A673 (cell line): ENCODE data around the gene EPB41L3. TPM values are rescaled to one million over a fixed set of nuclear protein-coding genes. Genes with fewer than 3 reads are reported as not detected.

Experiments
- BruUV-seq: library from RNA; stranded (reverse); fragments of 400-500 nt; replicated peaks from 2 replicates; lab custom pipeline; 2021; lab: Mats Ljungman, UMichigan
- CTCF ChIA-PET: fragments of 300-600 bp; sonication (Branson Sonifier 250); formaldehyde crosslinking; loops from one replicate; lab custom pipeline; 2022; ENCODE audit warnings: antibody characterized with exemption; lab: Charles Lee
- POLR2A ChIA-PET: fragments of 300-600 bp; sonication (Branson Sonifier 250); formaldehyde crosslinking; loops from one replicate; lab custom pipeline; 2022; ENCODE audit warnings: antibody characterized with exemption; ENCODE audit not compliant: low non-redundant PET; lab: Charles Lee
- DNase-seq: peaks from one replicate; pipeline ENCODE4 v3.0.0-alpha.2; 2015; ENCODE audit warnings: low spot score
- H3K27ac ChIP-seq: fragments of 200-600 bp; sonication (generic); 2 replicates; pipeline ENCODE4 v1.5.1; 2016; ENCODE audit warnings: mixed run types, low read depth, mild to moderate bottlenecking, mixed read lengths, antibody characterized with exemption, low read length; ENCODE audit not compliant: poor library complexity, severe bottlenecking
- H3K27me3 ChIP-seq: fragments of 200-600 bp; sonication (generic); replicated peaks from 2 replicates; pipeline ENCODE4 v1.6.1; 2017; ENCODE audit warnings: mixed run types, low read depth, mild to moderate bottlenecking, mixed read lengths, antibody characterized with exemption, low read length; ENCODE audit not compliant: insufficient read depth, poor library complexity
- H3K36me3 ChIP-seq: fragments of 200-600 bp; sonication (generic); 2 replicates; pipeline ENCODE4 v1.6.1; 2016; ENCODE audit warnings: mixed run types, mild to moderate bottlenecking, mixed read lengths, antibody characterized with exemption, low read length; ENCODE audit not compliant: insufficient read depth, poor library complexity, severe bottlenecking
- H3K4me1 ChIP-seq: fragments of 200-600 bp; sonication (generic); 2 replicates; pipeline ENCODE4 v1.6.1; 2017; ENCODE audit warnings: mixed run types, mild to moderate bottlenecking, mixed read lengths, antibody characterized with exemption, low read length; ENCODE audit not compliant: insufficient read depth, poor library complexity, severe bottlenecking
- H3K4me3 ChIP-seq: fragments of 200-600 bp; sonication (generic); 2 replicates; pipeline ENCODE4 v1.5.1; 2016; ENCODE audit warnings: low read depth, mixed run types, mild to moderate bottlenecking, mixed read lengths, low read length; ENCODE audit not compliant: poor library complexity, severe bottlenecking
- H3K9me3 ChIP-seq: fragments of 200-600 bp; sonication (generic); 2 replicates; pipeline ENCODE4 v1.6.1; 2016; ENCODE audit warnings: mixed run types, low read depth, mild to moderate bottlenecking, mixed read lengths, antibody characterized with exemption, low read length; ENCODE audit not compliant: poor library complexity, severe bottlenecking
- CTCF ChIP-seq: fragments of 300-800, 200-600 bp; sonication (generic); conservative IDR thresholded peaks from 2 replicates; pipeline ENCODE4 v1.5.1; 2017; ENCODE audit warnings: low read depth, mild to moderate bottlenecking, antibody characterized with exemption, low read length, moderate library complexity, mixed read lengths
- EZH2 ChIP-seq: fragments of 200-600 bp; sonication (generic); IDR thresholded peaks from 2 replicates; pipeline ENCODE4 v1.6.1; 2017; ENCODE audit warnings: borderline replicate concordance, low read depth, mild to moderate bottlenecking, mixed read lengths, antibody characterized with exemption, low read length; ENCODE audit not compliant: poor library complexity, severe bottlenecking
- intact Hi-C: fragments of 100-400 bp; cut with micrococcal nuclease; formaldehyde crosslinking; loops from one replicate; pipeline ENCODE4 v1.10.0; 2022; ENCODE audit not compliant: unreplicated experiment
- total RNA-seq: library from RNA; stranded (reverse); gene quantifications from 2 replicates; pipeline ENCODE4 v1.2.3, GENCODE V29; 2021

EPB41L3 gene
- total RNA-seq, 1 experiment from 2014 or later, result 0.86 TPM

- intact Hi-C loops, result loop anchor here (10.0 kb wide), 2 partner anchors 123 to 1463 kb away; partner anchors contain the start of gene EPB41L3
- POLR2A ChIA-PET, result no interaction called here
- peaks cover 57% of the 10 kb centered on the region for H3K27me3 ChIP-seq
- TF ChIP-seq CTCF (no peak), EZH2 (no peak)
- BruUV-seq, result no TSS peak
- CTCF ChIA-PET, result no interaction called here
- no peak overlapping the region for H3K27ac ChIP-seq
- no peak overlapping the region for H3K4me3 ChIP-seq
- no peaks in the 10 kb centered on the region for H3K9me3 ChIP-seq
- H3K4me1 ChIP-seq, result no peaks in the 10 kb centered on the region
- DNase-seq, result no peak
- no peaks in the 10 kb centered on the region for H3K36me3 ChIP-seq
These were observed 121.8 kb downstream of the EPB41L3 start for GRCh38 chr18:5421981-5422380.

GRCh38 chr18:5420906-5421305, 122.9 kb downstream of the EPB41L3 start:
- no TSS peak for BruUV-seq
- peaks cover 67% of the 10 kb centered on the region for H3K27me3 ChIP-seq
- no peaks in the 10 kb centered on the region for H3K36me3 ChIP-seq
- intact Hi-C loops, result loop anchor here (10.0 kb wide), 2 partner anchors 124 to 1464 kb away; partner anchors contain the start of gene EPB41L3
- no peaks in the 10 kb centered on the region for H3K9me3 ChIP-seq
- H3K4me3 ChIP-seq, result no peak overlapping the region
- H3K27ac ChIP-seq, result no peak overlapping the region
- ChIA-PET POLR2A (no interaction called here), CTCF (no interaction called here)
- no peak for TF ChIP-seq EZH2
- TF ChIP-seq CTCF, result no peak
- DNase-seq, result no peak
- no peaks in the 10 kb centered on the region for H3K4me1 ChIP-seq

- intact Hi-C loops, result no loop called here
These were observed 124.2 kb downstream of the EPB41L3 start for GRCh38 chr18:5419601-5420000.

More at GRCh38 chr18:5419601-5420000, 124.2 kb downstream of the EPB41L3 start:
- POLR2A ChIA-PET, result no interaction called here
- H3K9me3 ChIP-seq, result no peaks in the 10 kb centered on the region
- H3K4me1 ChIP-seq, result no peaks in the 10 kb centered on the region
- no TSS peak for BruUV-seq
- H3K4me3 ChIP-seq, result no peak overlapping the region
- CTCF ChIA-PET, result no interaction called here
- no peaks in the 10 kb centered on the region for H3K36me3 ChIP-seq
- H3K27ac ChIP-seq, result no peak overlapping the region
- no peak for DNase-seq
- TF ChIP-seq EZH2 (no peak), CTCF (no peak)
- H3K27me3 ChIP-seq, result peaks cover 68% of the 10 kb centered on the region
